Stimulated activated CD4-positive, alpha-beta T cell treated with anti-CD3 and anti-CD28 coated beads, Interleukin-12 subunit alpha, Interleukin-12 subunit beta, amount 100 ng/mL, for 48 hours (primary cell): Measurements from ENCODE around the gene AIF1.
A peak's percentile ranks its signal among the peaks of the same experiment; 100 is the strongest.

Experiments
- DNase-seq, 3 donors: peaks; one replicate each; pipeline ENCODE4 v3.0.0-alpha.2; 2020; ENCODE audit warnings: low read depth in 2 of 3, low spot score in 1 of 3

Gene AIF1

DNA sequence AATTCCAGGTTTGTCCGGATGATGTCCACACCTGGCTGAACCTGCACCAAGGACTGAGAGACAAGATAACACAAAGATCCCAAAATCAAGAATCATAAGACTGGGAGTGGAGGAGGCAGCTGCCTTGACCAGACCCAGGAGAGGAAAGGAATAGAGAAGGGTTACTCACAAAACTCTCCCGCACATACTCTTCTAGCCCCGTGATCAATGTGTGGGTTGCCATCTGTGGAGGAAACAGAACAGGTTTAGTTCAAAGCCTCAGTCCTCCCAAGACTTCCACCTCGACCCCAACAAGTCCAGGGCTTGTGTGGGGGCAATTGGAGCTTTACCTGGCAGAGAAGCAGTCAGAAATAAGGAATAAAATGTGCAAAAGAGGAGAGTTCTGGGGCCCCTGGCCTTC lies 26.3 kb downstream of the AIF1 start:
- no peak for DNase-seq

- DNase-seq: no peak
These were observed 27.9 kb downstream of the AIF1 start for GRCh38 chr6:31642798-31643570.

GRCh38 chr6:31643818-31644454 lies 28.9 kb downstream of the AIF1 start:
- DNase-seq: no peak

GRCh38 chr6:31645325-31645724 lies 30.3 kb downstream of the AIF1 start:
- DNase-seq: no peak

- DNase-seq: peak in 1 of 3 donors; percentile 49
These were observed 36.7 kb downstream of the AIF1 start for GRCh38 chr6:31651602-31652191.

DNA sequence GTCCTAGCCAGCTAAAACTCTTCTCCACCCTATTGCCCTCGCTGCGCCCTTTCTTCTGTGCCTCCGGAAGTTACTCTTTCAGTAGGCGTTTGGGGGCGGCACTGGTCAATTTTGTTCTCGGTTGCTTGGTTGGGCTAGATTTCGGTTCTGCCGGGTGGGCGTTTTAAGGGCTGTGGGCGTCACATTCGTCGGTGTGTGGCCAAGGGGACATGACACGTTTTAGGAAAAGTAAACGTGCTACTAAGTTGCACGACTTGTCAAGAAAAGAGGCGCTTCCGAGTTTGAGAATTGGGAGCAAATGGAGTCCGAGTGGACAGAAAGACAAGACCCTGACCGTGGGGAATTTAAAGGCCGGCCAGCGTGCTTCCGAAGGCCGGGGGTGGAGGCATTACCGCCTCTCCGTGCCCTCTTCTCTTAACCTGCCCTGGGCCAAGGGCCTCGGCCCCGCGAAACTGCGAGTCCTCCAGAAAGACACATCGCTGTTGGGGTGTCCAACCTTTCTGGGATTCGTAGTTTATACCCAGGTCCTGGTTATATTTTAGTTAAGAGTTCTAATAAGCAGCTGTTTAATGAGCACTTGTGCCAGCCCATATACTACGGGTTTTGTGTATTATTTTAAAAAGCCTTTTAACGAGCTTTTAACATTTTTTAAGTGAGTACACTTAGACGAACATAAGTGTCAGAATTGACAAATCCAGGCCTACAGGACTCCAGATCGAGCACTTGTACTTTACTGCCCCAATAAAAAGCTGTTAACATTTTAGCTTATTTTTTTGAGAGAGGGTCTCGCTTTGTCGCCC lies 38.1 kb downstream of the AIF1 start:
- peak in 2 of 3 donors; percentile 76 to 79 for DNase-seq

DNA sequence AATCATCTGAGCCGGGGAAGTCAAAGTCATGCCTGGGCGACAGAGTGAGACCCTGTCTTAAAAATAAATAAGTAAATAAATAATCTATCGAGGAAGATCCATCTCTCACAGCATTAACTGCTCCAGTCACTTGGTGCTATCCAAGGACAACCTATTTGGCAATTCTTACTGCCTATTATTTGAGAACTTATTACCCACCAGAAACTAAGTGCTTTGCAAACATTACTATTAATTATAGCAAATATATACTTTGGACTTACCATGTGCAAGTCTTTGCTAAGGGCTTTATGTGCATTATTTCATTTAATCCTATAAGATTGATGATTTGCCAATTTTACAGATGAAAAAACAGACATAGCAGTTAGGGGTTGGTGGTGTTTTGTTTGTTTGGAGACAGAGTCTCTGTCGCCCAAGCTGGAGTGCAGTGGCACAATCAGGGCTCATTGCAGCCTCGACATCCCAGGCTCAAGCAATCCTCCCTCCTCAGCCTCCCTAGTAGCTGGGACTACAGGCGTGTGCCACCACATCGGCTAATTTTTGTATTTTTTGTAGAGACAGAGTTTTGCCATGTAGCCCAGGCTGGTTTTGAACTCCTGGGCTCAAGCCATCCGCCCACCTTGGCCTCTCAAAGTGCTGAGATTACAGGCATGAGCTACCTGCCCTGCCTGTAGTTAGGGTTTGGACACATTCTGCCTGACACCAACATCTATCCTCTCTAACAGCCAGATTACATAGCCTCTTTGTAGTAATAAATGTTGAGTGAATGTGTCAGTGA lies 39.7 kb downstream of the AIF1 start:
- no peak for DNase-seq

DNA sequence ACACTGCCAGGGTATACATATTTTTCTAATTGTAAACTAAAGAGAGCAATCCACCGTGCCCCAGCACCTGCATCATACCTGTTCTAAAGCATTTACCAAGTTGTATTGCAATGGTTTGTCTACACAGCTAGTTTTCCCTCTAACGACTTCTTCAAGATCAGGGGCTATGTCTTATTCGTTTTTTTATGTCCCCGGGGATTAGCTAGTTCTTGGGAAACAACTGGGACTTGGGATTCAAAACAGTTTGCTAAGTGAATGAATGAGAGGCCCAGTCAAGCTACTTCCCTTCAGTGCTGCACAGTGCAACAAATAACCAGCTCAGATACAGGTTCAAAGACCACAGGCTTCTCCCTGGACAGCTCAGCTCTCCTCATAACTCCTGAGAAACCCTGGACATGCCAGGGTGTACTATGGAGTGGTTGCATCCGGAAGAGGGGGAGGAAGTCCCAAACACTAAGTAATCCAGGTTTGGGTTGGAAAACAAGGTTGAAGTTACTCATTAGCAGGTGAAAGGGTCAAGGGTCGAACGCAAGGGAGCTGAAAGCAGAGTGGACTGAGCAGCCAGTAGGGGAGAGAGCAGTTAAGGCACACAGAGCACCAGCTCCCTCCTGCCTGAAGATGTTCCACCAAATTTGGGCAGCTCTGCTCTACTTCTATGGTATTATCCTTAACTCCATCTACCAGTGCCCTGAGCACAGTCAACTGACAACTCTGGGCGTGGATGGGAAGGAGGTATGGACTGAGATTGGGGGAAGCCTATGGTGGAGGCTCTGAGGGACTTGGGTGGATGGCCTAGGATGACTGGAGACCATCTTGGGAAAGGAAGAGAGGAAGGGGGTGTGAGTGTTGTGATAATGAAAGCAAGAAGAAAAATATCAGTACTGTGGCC lies 40.6 kb downstream of the AIF1 start, which contains the start of gene APOM:
TSS of gene APOM (plus strand) at position 546 of the 889 bp plus-strand sequence. CDS start at position 619, 73 bp downstream.
- no peak for DNase-seq

- no peak for DNase-seq
These were observed 42.5 kb downstream of the AIF1 start for GRCh38 chr6:31657406-31658157.

DNA sequence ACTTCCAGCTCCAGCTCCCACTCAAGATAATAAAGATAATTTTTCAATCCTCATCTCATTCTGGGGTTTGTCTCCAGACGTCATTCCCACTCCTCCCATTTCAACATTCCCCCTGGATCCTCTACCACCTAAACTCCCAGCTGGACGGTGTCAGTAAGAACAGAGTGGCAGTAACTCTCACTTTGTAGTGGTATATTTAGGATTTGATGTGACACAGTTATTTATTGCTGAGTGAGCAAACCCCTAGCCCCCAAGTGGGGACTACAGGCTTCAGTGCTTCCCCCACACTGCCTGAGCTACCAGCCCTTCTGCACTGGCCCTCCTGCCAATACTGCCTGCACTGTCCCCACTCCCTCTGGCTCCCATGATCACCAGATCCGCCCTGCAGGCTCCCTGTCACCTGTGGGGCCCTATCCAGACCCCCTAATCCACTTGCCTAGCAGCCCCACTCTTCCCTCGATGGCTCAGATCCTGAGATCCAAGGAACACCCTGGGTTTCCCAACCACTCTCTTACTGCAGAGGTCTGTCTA lies 43.2 kb downstream of the AIF1 start:
- no peak for DNase-seq

GRCh38 chr6:31658983-31659648 lies 44.1 kb downstream of the AIF1 start:
- no peak for DNase-seq

GRCh38 chr6:31659649-31660380 lies 44.8 kb downstream of the AIF1 start:
- no peak for DNase-seq

DNA sequence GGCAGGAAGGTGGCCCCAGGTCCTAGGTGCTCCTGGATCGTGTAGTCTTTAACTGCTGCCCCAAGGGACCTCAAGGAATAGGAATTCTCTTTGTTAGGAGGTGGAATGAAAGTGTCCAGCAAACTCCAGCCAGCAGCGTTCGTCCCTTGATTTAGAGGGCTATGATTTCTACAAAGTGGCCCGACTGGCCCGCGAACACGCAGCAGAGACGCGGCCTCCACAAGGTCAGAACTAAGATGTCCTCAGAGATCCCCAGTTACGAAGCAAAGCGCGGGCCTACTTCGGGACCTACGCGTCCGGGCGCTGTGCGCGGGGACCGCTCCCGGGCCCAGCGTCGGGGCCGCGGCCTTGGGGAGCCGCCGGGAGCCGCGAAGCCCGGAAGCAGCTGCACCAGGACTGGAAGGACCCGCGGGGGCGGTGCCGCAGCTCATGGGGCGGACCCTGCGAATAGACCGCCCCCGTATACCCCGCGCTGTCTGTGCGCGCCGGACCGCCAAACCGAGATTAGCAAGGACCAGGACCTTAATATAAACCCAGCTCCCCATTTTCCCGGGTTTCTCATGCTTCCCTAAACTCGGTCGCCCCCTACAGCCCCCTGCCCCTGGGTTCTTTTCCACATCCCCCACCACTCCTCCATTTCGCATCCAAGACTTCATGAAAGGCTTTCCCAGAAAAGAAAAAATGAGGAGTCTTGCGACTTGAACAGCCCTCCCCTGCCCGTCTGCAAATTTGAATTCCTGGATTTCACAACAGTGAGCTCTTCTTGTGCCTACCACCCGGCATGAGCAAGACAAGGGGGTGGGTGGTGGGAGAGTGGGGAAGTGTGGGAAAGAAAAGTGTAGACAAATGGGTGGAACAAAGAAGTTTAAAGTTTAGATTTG lies 45.6 kb downstream of the AIF1 start, which contains the start of gene C6orf47:
TSS of gene C6orf47 (minus strand) at position 398 of the 881 bp plus-strand sequence. CDS start 831 bp downstream, outside the sequence.
- peak; percentile 42 to 78 (median 57) for DNase-seq

GRCh38 chr6:31661262-31662123 lies 46.5 kb downstream of the AIF1 start:
- DNase-seq: no peak

- no peak for DNase-seq
These were observed 47.2 kb downstream of the AIF1 start for GRCh38 chr6:31662124-31662723.
